Parathyroid adenoma (tissue), 2 donors: Measurements from ENCODE around the gene ZKSCAN5.
"Not testable (repeated sequence)": the region's sequence is repeated elsewhere in the genome, so short reads cannot be mapped to it uniquely, and the experiment has no call there.

ENCODE experiments used
- H2AFZ ChIP-seq: fragments of 300-600 bp; sonication (generic); one replicate; pipeline ENCODE4 v1.7.0; 2017; ENCODE audit warnings: antibody characterized with exemption, mild to moderate bottlenecking
- H3K27ac ChIP-seq: fragments of 300-600 bp; sonication (generic); one replicate; pipeline ENCODE4 v1.7.0; 2017
- H3K27me3 ChIP-seq: fragments of 300-600 bp; sonication (generic); one replicate; pipeline ENCODE4 v1.7.0; 2017; ENCODE audit warnings: low read length; ENCODE audit not compliant: control insufficient read depth, insufficient read depth
- H3K36me3 ChIP-seq: fragments of 300-600 bp; sonication (generic); one replicate; pipeline ENCODE4 v1.7.0; 2017; ENCODE audit warnings: low read length; ENCODE audit not compliant: control insufficient read depth, insufficient read depth
- H3K4me1 ChIP-seq: fragments of 300-600 bp; sonication (generic); one replicate; pipeline ENCODE4 v1.7.0; 2017; ENCODE audit warnings: control low read depth
- H3K4me2 ChIP-seq: fragments of 300-600 bp; sonication (generic); one replicate; pipeline ENCODE4 v1.7.0; 2017; ENCODE audit warnings: low read length
- H3K4me3 ChIP-seq: fragments of 300-600 bp; sonication (generic); one replicate; pipeline ENCODE4 v1.7.0; 2017; ENCODE audit warnings: low read depth, low read length
- H3K79me2 ChIP-seq: fragments of 300-600 bp; sonication (generic); one replicate; pipeline ENCODE4 v1.7.0; 2017; ENCODE audit warnings: control low read depth
- H3K9ac ChIP-seq: fragments of 300-600 bp; sonication (generic); one replicate; pipeline ENCODE4 v1.7.0; 2017; ENCODE audit warnings: mild to moderate bottlenecking
- H3K9me3 ChIP-seq: fragments of 300-600 bp; sonication (generic); one replicate; pipeline ENCODE4 v1.7.0; 2017; ENCODE audit warnings: low read length; ENCODE audit not compliant: control insufficient read depth
- CTCF ChIP-seq: fragments of 300-600 bp; sonication (generic); IDR thresholded peaks from one replicate; pipeline ENCODE4 v1.7.0; 2017; ENCODE audit warnings: antibody characterized with exemption, mild to moderate bottlenecking
- donor health status: primary hyperparathyroidism.

Gene ZKSCAN5

GRCh38 chr7:99539213-99539811, 34.9 kb downstream of the ZKSCAN5 start:
- no peak for TF ChIP-seq CTCF
- H2AFZ ChIP-seq, result no peak overlapping the region
- no peak overlapping the region for H3K4me2 ChIP-seq
- no peaks in the 10 kb centered on the region for H3K9me3 ChIP-seq
- no peak overlapping the region for H3K9ac ChIP-seq
- no peaks in the 10 kb centered on the region for H3K4me1 ChIP-seq
- no peaks in the 10 kb centered on the region for H3K79me2 ChIP-seq
- no peaks in the 10 kb centered on the region for H3K27me3 ChIP-seq
- H3K4me3 ChIP-seq, result no peak overlapping the region
- no peak overlapping the region for H3K27ac ChIP-seq
- no peaks in the 10 kb centered on the region for H3K36me3 ChIP-seq

DNA sequence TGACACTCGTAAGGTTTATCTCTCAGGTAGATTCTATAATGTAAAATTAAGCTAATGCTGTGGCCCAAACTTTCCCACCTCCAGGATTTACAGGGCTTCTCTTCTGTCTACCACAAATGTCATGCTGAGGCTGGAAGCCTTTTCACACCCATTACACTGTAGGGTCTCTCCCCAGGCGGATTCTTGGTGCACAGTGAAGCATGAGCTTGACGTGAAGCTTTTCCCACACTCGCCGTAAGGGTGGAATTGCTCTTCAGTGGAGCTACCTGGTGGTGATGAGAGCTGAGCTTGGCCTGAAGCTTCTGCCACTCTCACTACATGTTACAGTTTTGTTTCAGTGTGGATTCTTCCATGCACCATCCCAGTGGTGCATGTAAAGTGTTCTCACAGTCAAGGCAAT, 36.1 kb downstream of the ZKSCAN5 start:
- H3K9me3 ChIP-seq, result no peaks in the 10 kb centered on the region

DNA sequence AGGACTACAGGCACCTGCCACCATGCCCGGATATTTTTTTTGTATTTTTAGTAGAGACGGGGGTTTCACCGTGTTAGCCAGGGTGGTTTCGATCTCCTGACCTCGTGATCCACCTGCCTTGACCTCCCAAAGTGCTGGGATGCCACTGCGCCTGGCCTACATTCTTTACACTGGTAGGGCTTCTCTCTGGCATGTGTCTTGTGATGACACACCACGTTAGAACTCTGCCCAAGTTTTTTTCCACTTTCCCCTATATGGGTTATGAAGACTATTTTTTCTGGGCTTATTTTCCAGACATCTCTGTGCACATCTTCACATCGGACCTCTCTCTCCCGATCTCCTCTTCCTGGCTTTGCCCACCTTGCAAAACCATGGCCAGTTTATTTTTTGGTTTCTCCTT, 36.8 kb downstream of the ZKSCAN5 start:
- Histone ChIP-seq H3K27ac (no peak overlapping the region), H3K4me3 (no peak overlapping the region), H3K4me2 (no peak overlapping the region), H3K4me1 (no peaks in the 10 kb centered on the region), H3K9me3 (no peaks in the 10 kb centered on the region), H3K9ac (no peak overlapping the region), H3K27me3 (no peaks in the 10 kb centered on the region), H3K36me3 (no peaks in the 10 kb centered on the region), H3K79me2 (no peaks in the 10 kb centered on the region), H2AFZ (no peak overlapping the region)
- TF ChIP-seq CTCF, result no peak

More for the DNA sequence above, 36.1 kb downstream of the ZKSCAN5 start:
- Histone ChIP-seq H3K4me1 (no peaks in the 10 kb centered on the region), H3K79me2 (no peaks in the 10 kb centered on the region), H3K4me3 (no peak overlapping the region), H3K36me3 (no peaks in the 10 kb centered on the region), H3K4me2 (no peak overlapping the region), H3K27me3 (no peaks in the 10 kb centered on the region), H2AFZ (no peak overlapping the region), H3K27ac (no peak overlapping the region), H3K9ac (no peak overlapping the region)
- TF ChIP-seq CTCF, result no peak

- H3K36me3 ChIP-seq, result peaks cover 8% of the 10 kb centered on the region
- H3K9me3 ChIP-seq, result no peaks in the 10 kb centered on the region
- no peak overlapping the region for H3K9ac ChIP-seq
- H3K27ac ChIP-seq, result no peak overlapping the region
- H3K79me2 ChIP-seq, result no peaks in the 10 kb centered on the region
- no peak overlapping the region for H2AFZ ChIP-seq
- TF ChIP-seq CTCF, result no peak
- H3K4me2 ChIP-seq, result no peak overlapping the region
- H3K4me1 ChIP-seq, result no peaks in the 10 kb centered on the region
- no peaks in the 10 kb centered on the region for H3K27me3 ChIP-seq
- H3K4me3 ChIP-seq, result no peak overlapping the region
Measured at GRCh38 chr7:99543081-99543671, 38.7 kb downstream of the ZKSCAN5 start.

DNA sequence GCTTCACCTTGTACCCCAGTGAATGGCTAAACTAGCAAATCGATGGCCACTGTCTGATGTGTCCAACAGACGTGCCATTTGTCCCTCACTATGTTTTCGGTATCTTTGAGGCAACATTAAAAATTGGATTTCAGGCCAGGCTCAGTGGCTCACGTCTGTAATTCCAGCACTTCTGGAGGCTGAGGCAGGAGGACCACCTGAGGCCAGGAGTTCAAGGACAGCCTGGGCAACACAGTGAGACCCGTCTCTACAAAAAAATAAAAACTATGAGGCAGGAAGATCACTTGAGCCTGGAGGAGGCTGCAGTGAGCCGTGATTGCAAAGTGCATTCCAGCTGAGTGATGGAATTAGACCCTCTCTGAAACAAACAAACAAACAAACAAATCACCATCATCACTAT, 39.5 kb downstream of the ZKSCAN5 start:
- Histone ChIP-seq H3K9ac (no peak overlapping the region), H3K36me3 (peaks cover 8% of the 10 kb centered on the region), H3K9me3 (no peaks in the 10 kb centered on the region), H3K79me2 (no peaks in the 10 kb centered on the region), H3K4me2 (no peak overlapping the region), H3K4me1 (no peaks in the 10 kb centered on the region), H3K27me3 (no peaks in the 10 kb centered on the region), H3K27ac (no peak overlapping the region), H2AFZ (no peak overlapping the region), H3K4me3 (no peak overlapping the region)
- no peak for TF ChIP-seq CTCF

GRCh38 chr7:99545308-99545707, 40.8 kb downstream of the ZKSCAN5 start:
- H2AFZ ChIP-seq, H3K36me3 ChIP-seq, H3K9me3 ChIP-seq, H3K27ac ChIP-seq, H3K4me3 ChIP-seq, H3K79me2 ChIP-seq, H3K4me2 ChIP-seq, H3K27me3 ChIP-seq, H3K4me1 ChIP-seq, H3K9ac ChIP-seq: not testable (repeated sequence)

- H3K4me2 ChIP-seq, H3K27ac ChIP-seq, H3K27me3 ChIP-seq, H3K9me3 ChIP-seq, H3K36me3 ChIP-seq, H3K4me3 ChIP-seq, H2AFZ ChIP-seq, H3K4me1 ChIP-seq, H3K9ac ChIP-seq: not testable (repeated sequence)
- peaks cover 24% of the 10 kb centered on the region for H3K79me2 ChIP-seq
Measured at GRCh38 chr7:99549545-99549944, 45.1 kb downstream of the ZKSCAN5 start.
